ENCODE data around the gene OPA3. TPM values are rescaled to one million over a fixed set of nuclear protein-coding genes. Genes with fewer than 3 reads are reported as not detected.

OPA3 gene
- total and polyA plus RNA-seq, 10 donors: 2.8 to 18.4 (median 16.0) TPM

DNA sequence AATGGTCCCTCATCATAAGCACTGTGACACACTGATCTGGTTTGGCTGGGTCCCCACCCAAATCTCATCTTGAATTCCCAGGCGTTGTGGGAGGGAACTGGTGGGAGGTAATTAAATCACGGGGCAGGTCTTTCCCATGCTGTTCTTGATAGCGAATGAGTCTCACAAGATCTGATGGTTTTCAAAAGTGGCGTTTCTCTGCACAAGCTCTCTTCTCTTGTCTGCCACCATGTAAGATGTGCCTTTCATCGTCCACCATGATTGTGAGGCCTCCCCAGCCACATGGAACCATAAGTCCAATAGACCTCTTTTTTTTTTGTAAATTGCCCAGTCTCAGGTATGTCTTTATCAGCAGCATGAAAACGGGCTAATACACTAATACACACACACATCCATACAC is 24.3 kb upstream of the OPA3 start:
- intact Hi-C loops (cut with DNase I; ENCODE audit: low total_unique reads): loop anchor here (5.0 kb wide), 1 partner anchor 33 kb away; no protein-coding TSS in a partner anchor
- Histone ChIP-seq H3K27me3 (replicated peaks in 1 of 7) (peaks cover 0 to 5% (median 0%) of the 10 kb centered on the region in 7 donors), H3K4me3 (no peak overlapping the region), H3K36me3 (peaks cover 0 to 56% (median 45%) of the 10 kb centered on the region in 6 donors), H3K4me1 (peaks cover 6 to 17% (median 12%) of the 10 kb centered on the region in 6 donors), H3K9me3 (peaks cover 0 to 9% (median 0%) of the 10 kb centered on the region in 8 donors), H3K27ac (no peak overlapping the region)
- WGBS, 5 donors: 95 to 99% (median 96%) methylated on average over 6 of the region's 6 CpGs
- TF ChIP-seq POLR2A (IDR thresholded peaks at IDR 0.05) (no peak), POLR2AphosphoS5 (IDR thresholded peaks at IDR 0.05) (no peak)
- TF ChIP-seq, protein P1, sequence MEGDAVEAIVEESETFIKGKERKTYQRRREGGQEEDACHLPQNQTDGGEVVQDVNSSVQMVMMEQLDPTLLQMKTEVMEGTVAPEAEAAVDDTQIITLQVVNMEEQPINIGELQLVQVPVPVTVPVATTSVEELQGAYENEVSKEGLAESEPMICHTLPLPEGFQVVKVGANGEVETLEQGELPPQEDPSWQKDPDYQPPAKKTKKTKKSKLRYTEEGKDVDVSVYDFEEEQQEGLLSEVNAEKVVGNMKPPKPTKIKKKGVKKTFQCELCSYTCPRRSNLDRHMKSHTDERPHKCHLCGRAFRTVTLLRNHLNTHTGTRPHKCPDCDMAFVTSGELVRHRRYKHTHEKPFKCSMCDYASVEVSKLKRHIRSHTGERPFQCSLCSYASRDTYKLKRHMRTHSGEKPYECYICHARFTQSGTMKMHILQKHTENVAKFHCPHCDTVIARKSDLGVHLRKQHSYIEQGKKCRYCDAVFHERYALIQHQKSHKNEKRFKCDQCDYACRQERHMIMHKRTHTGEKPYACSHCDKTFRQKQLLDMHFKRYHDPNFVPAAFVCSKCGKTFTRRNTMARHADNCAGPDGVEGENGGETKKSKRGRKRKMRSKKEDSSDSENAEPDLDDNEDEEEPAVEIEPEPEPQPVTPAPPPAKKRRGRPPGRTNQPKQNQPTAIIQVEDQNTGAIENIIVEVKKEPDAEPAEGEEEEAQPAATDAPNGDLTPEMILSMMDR (IDR thresholded peaks at IDR 0.05 in 8 of 11, conservative IDR thresholded peaks at IDR 0.05 in 3 of 11): no peak
- no peak for DNase-seq

DNA sequence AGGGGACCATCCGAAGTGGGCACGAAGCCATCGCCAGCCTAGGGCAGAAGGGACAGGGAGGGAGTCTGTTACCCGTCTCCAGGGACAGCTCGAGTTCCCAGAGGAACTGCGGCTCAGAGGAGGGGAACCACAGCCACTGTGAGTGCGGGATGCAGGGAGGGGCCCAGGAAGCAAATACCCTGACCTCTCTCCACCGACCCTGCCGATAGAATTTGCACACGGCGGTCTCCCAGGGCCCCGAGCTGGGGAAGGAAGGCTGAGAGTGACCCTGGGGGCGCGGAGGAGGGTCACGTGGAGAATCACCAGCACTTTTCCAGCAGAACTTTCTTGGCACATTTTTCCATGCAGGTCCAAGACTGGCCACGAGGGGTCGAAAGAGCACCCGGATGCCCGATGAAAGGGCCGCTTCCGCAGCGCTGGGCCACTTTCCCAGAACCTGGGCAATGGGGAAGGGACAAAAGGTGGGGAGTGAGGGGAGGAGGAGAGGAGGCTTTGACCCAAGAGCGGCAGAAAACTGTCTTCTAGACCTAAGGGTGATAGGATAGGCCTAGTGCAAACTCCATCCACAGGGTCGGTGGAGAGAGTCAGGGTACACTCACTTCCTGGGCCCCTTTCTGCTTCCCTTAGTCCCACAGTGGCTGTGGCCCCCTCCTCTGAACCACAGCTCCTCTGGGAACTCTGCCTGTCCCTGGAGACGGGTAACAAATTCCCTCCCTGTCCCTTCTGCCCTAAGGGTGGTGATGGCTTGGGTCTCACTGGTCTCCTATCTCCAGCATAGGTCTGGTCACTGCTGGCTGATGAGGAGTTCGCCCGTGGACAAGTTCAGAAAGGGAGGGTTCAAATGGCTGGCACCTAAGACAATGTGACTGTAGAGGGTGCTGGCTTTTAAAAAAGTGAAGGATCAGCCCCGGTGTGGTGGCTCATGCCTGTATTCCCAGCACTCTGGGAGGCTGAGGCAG is 22.7 kb upstream of the OPA3 start:
- DNase-seq: peak; percentile 84
- Histone ChIP-seq H3K36me3 (peaks cover 0 to 40% (median 29%) of the 10 kb centered on the region in 6 donors), H3K9me3 (peaks cover 0 to 9% (median 0%) of the 10 kb centered on the region in 8 donors), H3K4me3 (peak overlapping the region in 4 of 8 donors; percentile 4 to 54 (median 8)), H3K27me3 (replicated peaks in 1 of 7) (peaks cover 0 to 21% (median 8%) of the 10 kb centered on the region in 7 donors), H3K27ac (peak overlapping the region in 5 of 8 donors; percentile 18 to 65 (median 46)), H3K4me1 (peaks cover 6 to 18% (median 13%) of the 10 kb centered on the region in 6 donors)
- TF ChIP-seq POLR2A (IDR thresholded peaks at IDR 0.05): no peak
- peak; percentile 57 to 68 (median 65) for TF ChIP-seq POLR2AphosphoS5 (IDR thresholded peaks at IDR 0.05)
- TF ChIP-seq, protein P1 (IDR thresholded peaks at IDR 0.05 in 8 of 11, conservative IDR thresholded peaks at IDR 0.05 in 3 of 11): peak; percentile 60 to 90 (median 84)
- 16 to 20% (median 20%) methylated on average over 26 to 28 of the region's 28 CpGs for WGBS, 5 donors
- intact Hi-C loops (cut with DNase I; ENCODE audit: low total_unique reads): loop anchor here (5.0 kb wide), 1 partner anchor 35 kb away; no protein-coding TSS in a partner anchor

DNA sequence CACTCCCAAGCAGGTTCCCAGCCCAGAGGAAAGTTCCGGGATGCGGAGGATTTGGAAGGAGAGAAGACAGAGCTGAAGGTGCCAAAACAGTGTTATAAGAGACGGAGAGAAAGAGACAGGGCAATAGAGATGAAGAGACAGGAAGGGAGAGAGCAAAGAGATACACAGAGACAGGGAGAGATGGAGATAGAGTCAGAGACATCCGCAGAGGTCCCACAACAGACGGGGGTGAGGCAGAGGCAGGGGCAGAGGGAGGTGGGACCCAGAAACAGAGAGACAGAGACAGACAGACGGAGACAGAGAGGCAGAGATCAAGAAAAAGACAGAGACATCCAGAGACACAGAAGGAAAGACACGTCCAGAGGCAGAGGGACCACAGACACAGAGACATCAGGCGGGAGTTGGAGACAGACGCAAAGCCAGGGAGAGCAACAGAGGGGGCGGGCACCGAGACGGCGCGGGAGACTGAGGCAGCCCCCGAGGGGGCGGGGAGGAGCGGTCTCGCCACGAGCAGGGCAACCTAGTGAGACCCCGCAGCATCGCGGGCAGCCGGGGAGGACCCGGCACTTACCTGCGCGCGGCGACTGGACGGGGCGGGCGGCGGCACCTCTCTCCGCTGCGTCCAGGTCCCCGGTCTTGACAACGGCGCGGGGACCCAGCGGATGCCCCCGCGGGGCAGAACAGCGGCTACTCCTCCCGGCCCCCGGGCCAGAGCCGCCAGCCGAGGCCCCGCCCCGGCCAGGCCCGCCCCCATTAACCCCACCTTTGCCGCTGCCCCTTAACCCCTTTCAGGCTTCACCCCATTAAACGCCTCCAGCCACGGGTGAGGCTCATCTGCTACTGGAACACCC is 17.1 kb upstream of the OPA3 start, which contains the start of gene GPR4:
GPR4 (minus strand) TSS at position 689 of the 851 bp plus-strand sequence. CDS start 10,346 bp downstream, outside the sequence.
- Histone ChIP-seq H3K27me3 (replicated peaks in 1 of 7) (peaks cover 7 to 77% (median 44%) of the 10 kb centered on the region in 7 donors), H3K4me1 (peaks cover 6 to 63% (median 45%) of the 10 kb centered on the region in 6 donors), H3K9me3 (no peaks in the 10 kb centered on the region), H3K4me3 (peak within 1 kb of the TSS; percentile 16 to 64 (median 32)), H3K36me3 (no peaks in the 10 kb centered on the region), H3K27ac (peak within 1 kb of the TSS in 4 of 8 donors; percentile 9 to 75 (median 40))
- TF ChIP-seq POLR2AphosphoS5 (IDR thresholded peaks at IDR 0.05) (peak in 2 of 3 donors; percentile 23 to 43), POLR2A (IDR thresholded peaks at IDR 0.05) (no peak)
- 5 to 6% (median 5%) methylated on average over 35 to 52 of the region's 52 CpGs for WGBS, 5 donors
- DNase-seq: no peak
- intact Hi-C loops (cut with DNase I; ENCODE audit: low total_unique reads): no loop called here

DNA sequence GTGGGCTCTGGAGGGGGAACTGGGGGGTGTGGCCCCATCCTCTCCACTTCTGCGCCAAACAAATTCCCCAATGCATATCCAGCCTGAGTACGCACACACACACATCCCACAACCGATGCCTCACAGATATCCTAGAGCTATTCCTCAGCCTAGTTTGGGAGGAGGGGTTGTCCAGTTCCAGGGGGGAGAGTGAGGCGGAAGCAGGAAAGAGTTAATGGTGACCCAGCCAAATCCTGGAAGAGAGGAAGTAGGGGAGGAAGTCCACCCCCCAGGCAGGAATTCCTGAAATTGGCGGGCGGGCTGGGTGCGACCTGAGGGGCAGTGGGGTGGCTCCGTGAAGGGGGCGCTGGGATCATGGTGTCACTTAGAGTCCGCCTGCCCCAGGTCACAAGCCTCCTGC is 16.5 kb upstream of the OPA3 start:
- TF ChIP-seq POLR2A (IDR thresholded peaks at IDR 0.05) (no peak), POLR2AphosphoS5 (IDR thresholded peaks at IDR 0.05) (no peak)
- TF ChIP-seq, protein P1 (IDR thresholded peaks at IDR 0.05 in 8 of 11, conservative IDR thresholded peaks at IDR 0.05 in 3 of 11): no peak
- 24 to 27% (median 26%) methylated on average over 10 of the region's 10 CpGs for WGBS, 5 donors
- no peak for DNase-seq
- Histone ChIP-seq H3K4me3 (peak overlapping the region in 6 of 8 donors; percentile 27 to 64 (median 35)), H3K4me1 (peaks cover 6 to 65% (median 47%) of the 10 kb centered on the region in 6 donors), H3K27me3 (replicated peaks in 1 of 7) (peaks cover 7 to 83% (median 44%) of the 10 kb centered on the region in 7 donors), H3K27ac (peak overlapping the region in 4 of 8 donors; percentile 9 to 75 (median 40)), H3K36me3 (no peaks in the 10 kb centered on the region), H3K9me3 (no peaks in the 10 kb centered on the region)
- intact Hi-C loops (cut with DNase I; ENCODE audit: low total_unique reads): no loop called here

All from spleen (tissue), 11 donors.